Subcutaneous adipose tissue (tissue), 4 donors: ENCODE measurements around the gene OGG1. TPM values are rescaled to one million over a fixed set of nuclear protein-coding genes. Genes with fewer than 3 reads are reported as not detected.

ENCODE experiments used
- CTCF ChIP-seq: fragments of 450-650 bp; IDR thresholded peaks from one replicate; pipeline ENCODE4 v1.5.1; 2016; ENCODE audit warnings: low read depth, mild to moderate bottlenecking, control low read depth, antibody characterized with exemption, moderate library complexity
- total RNA-seq, 4 donors: library from RNA; depleted of rRNA; stranded (reverse); fragments of >200 nt; gene quantifications; one replicate each; pipeline ENCODE4 v1.1.0, GENCODE V29; 2016

Gene OGG1
- 10 to 100 TPM; 16.0 to 23.0 (median 19.3) TPM for total RNA-seq

- TF ChIP-seq CTCF, result no peak
Measured at GRCh38 chr3:9749645-9750555, at the start of gene OGG1. OGG1 (plus strand) TSS chr3:9749952; CDS start chr3:9750287, 335 bp downstream.

GRCh38 chr3:9700536-9700935, 49.2 kb upstream of the OGG1 start:
- no peak for TF ChIP-seq CTCF

- no peak for TF ChIP-seq CTCF
Measured at GRCh38 chr3:9701006-9701405, 48.7 kb upstream of the OGG1 start.

GRCh38 chr3:9701711-9702110, 48.0 kb upstream of the OGG1 start:
- TF ChIP-seq CTCF, result no peak

- TF ChIP-seq CTCF, result no peak
Measured at GRCh38 chr3:9703240-9703639, 46.5 kb upstream of the OGG1 start.

GRCh38 chr3:9703736-9704346, 45.9 kb upstream of the OGG1 start, which contains the start of gene CPNE9:
CPNE9 (plus strand) TSS chr3:9703833; CDS start chr3:9703997, 164 bp downstream.
- no peak for TF ChIP-seq CTCF
